GM18861 (cell line): Measurements from ENCODE around the gene LZTFL1.
A peak's percentile ranks its signal among the peaks of the same experiment; 100 is the strongest.

Experiments
- ATAC-seq: cut with Tn5 transposase; IDR thresholded peaks from one replicate; pipeline ENCODE4 v1.9.1; 2021; ENCODE audit not compliant: unreplicated experiment

LZTFL1 gene, protein sequence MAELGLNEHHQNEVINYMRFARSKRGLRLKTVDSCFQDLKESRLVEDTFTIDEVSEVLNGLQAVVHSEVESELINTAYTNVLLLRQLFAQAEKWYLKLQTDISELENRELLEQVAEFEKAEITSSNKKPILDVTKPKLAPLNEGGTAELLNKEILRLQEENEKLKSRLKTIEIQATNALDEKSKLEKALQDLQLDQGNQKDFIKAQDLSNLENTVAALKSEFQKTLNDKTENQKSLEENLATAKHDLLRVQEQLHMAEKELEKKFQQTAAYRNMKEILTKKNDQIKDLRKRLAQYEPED

DNA sequence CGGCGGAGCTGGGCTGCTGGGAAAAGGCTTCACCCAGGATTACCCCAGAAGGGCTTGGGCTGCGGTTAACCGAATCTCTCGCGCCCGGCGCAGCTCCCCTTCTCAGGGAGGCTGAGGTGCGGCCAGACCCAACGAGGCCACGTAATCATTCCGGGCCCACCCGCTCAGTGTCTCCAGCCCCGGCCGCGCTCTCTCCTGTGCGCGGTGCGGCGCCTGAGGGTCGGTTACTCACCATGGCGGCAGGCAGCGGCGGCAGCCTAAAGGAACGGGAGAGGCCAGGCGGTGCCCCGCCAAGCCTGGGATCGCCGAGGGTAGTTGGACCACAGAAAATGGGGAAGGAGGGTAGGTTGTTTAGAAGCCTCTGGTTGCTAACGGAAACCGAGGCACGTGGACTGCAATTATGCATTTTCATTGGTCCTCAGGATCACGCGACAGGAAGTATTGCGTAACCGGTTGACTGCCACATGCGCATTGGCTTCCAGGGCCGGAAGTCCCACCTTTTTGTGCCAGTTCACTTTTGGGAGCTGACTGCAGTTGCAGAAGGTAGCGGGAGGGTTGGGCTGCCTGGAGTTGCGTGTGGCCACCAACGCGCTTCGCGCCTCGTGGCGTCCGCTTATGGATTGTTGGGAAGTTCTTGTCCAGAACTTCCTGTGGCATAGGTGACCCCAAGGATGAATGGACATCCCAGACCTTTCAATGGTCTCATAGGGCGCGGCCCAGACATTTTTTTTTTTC, at the start of gene LZTFL1:
Gene LZTFL1 (minus strand): TSS at position 363 of the 735 bp plus-strand sequence. CDS start 128 bp downstream, at position 235.
- peak; percentile 67 for ATAC-seq

DNA sequence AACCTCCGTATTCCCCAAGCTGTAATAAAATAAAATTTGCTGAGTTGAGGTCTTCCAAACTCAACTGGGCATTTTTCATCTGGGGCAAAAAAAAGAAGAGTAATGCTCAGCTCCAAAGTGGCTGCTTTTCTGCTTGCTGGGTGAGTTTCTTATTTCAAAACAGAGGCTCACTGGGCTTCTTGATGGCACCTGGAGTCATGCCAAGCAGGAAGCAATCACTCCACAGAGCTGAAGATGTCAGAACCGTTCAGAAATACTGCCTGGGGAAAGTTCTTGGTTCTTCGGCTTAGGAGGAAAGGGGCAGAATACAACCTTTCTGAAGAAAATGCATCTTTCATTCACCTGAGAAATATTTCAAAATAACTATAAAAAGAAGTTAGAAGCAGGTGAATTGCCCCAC, 48.5 kb upstream of the LZTFL1 start:
- ATAC-seq, result no peak

DNA sequence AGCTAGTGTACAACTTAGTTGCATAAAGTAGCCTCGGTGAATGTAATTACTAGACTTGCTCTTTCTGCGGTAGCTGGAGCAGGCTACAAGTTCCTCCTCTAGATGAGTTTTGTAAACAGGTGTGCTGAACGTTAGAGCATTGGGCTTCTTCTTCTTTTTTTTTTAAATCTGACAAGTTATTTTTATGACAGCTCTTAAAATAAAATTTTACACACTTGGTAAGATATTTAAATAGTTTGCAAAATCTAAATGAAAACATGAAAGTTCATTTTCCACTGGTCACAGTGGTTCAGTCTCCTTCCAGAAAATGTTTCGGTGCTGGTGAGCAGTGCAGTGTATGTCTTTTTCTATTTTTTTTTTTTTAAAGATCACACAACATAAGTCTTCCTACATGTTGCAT, 47.4 kb upstream of the LZTFL1 start:
- no peak for ATAC-seq

DNA sequence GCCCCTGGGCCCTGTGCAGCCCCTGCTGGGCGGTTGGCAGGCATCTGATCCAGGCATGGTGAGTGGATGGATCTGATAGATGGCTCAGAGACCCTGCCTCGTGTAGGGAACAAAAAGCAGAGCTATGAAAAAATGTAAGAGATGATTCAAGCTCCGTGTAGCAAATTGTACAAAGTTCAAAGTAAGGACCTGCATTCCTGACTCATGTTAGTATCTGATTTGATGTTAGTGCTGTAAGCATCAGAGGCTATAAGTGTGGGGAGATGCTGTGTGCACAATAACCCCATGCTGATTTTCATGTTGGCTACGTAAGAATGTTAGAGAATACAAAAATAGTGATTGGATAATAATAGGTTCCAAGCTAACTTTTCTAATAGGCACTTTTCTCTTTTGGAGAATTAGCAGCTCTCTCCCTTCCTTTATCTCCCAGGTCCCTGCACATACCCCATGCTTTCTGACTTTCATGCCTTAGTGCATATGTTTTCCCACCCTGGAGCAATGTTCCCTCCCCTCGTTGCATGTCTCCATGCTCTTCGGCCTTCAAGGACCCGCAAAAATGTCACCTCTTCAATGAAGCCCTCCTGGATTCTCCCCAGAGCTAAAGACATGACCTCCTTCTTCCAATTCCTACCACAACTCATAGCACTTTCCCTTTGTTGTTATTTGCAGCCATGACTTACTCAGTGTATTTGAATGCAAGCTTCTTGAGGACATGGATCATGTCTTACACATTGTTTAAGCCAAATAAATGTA, 46.0 kb upstream of the LZTFL1 start:
- no peak for ATAC-seq

DNA sequence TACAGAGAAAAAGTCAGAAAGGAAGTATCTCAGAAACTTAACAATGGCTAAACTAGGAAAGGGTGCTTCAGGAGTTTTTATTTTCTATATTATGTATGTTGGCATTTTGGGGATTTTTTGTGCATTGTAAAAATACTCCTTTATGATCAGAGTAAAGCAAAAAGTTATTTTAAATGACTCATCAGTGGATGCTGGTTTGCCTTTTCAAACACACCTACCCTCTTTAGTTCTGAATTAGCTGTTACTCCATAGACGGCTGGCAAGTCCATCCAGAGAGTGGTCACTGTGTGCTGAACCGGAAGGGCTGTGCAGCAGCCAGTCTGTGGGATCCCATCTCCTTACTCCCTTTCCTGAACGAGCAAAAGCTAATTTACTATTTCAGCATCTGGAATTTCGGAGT, 45.4 kb upstream of the LZTFL1 start:
- no peak for ATAC-seq

DNA sequence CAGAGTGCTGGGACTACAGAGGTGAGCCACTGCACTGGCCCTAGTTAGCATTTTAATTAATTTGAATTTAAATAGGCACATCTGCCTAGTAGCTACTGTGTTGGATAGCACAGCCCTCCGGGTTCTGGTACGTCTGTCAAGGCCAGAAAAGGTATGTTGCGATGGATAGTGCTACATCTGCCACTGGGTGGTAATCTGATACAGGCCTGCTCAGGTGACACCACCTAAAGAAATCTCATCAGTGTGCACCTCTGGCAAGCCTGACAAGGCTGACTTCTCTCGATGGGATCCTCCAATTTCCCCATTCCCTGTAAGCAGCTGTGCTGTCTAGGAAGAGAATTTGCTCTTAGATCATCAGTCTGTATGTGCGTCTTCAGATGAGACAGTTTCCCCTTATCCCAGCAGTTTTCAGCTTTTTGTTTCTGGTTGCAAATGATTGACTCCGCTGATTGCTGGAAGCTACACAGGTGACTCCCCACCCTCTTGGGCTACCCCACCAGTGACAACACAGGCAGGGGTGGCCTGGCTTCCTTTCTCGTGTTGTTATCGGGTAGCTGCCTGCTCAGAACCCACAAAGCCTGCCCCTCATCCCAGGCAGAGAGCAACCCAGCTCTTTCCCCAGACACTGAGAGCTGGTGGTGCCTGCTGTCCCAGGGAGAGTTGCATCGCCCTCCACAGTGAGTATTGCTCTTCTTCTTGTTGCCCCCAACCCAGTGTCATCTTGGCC, 44.2 kb upstream of the LZTFL1 start, which contains the start of gene CCR9:
Gene CCR9 (plus strand): TSS at position 565 of the 727 bp plus-strand sequence. CDS start 8,391 bp downstream, outside the sequence.
- ATAC-seq, result no peak

DNA sequence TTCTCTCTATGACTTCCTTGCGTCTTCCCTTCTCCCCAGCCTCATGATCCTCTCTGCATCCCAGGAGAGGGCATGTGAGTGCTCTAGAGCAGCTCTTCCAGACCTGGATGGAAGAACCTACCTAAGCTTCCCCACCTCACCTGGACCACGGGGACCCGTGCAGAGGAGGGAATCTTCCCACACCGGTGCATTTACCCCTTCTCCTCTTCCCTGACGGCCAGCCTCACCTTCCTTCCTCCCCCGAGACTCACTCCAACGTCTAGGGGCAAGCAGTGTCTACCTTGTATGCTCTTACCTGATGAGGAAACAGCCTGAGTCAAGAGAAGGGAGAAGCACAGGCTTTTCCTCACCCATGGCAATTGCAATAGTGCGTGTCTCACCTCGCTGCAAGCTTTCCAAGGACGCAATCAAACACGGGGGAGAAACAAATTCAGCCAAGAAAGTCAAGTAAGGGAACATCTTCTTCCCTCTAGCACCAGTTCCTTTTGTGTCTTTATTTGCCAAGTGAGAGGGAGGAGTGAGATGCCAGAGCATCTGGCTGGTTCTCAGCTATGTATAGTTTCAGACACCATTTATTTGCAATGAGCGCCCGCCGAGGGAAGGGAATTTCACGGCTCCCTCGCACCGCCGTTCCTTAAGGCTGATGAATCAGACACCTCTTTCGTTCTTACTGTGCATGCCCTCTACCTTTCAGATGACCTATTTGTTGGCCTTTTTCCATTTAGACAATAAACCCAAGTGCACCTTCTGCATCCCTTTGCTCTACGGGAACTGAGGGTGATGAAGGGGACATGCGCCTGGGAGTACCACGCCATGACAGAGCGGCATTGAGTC, 42.7 kb upstream of the LZTFL1 start:
- ATAC-seq, result no peak

DNA sequence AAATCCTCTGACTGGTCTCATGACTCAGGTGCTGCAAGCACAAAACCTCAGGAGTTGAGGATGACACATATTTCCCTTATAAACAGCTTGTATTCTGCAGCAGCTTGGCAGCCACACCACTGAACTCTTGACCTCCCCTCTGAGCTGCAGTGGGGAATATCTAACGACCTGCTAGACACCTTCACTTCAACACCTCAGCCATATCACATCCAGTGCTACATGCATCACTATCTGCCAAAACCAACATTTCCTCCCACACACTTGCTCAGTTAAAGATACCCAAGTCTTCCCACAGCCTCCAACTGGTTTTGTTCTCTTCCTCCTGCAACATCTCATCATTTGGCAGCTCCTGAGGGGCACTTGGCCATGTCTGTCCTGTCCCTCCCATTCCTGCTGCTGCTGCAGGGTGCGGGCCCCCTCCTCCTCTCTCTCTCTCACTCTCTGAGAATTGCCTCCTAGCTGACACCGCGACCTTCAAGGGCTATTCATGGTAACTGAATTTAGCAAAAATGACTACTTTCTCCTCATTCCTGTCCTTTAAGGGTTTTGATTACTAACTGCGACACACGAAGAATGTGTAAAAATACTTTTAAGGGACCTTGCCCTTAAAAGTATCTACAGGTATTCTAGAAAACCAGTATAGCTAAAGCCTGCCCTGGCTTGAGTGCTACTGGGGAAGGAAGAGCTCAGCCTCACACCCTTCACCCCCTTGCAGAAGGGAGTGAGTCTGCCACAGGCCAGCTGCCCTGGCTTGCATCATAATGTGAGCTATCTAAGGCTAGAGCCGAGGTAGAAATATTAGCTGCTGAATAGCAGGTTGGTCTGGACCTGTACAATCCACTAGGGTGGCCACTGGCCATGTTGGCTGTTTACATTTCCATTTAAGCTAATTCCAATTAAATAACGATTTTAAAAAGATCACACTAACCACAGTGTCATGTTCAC, 39.4 kb upstream of the LZTFL1 start:
- ATAC-seq, result no peak

DNA sequence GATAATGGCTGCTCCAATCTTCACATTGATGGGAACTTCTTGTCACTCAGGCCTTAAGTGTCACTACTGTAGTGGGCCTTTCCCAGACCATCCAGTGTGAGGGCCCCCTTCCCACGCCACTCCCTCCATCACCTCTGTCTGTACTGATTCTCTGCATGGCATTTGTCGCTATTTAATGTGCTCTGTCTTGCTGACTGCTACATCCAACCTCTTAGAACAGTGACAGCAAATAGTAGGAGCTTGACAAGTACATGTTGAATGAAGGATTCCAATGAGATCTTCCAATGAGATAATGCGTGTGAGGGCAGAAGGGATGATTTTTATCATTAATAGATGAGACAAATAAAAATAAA, 38.8 kb upstream of the LZTFL1 start:
- ATAC-seq, result no peak

DNA sequence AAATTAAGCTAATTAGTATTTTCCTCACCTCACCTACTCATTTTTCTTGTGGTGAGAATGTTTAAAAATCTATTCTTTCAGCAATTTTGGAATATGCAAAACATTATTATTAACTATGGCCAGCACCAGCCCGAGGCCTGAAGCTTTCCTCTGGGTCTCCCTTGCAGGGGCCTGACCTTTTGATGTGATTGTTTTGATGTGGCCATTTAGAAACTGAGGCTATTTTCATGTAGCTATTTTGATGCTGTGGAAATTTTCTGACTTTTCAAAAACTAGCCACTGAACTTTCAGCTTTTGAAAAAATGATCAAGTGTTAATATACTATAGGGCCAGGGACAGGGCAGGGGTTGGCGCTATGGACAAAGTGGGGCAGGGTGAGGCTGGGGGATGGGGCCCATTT, 36.2 kb upstream of the LZTFL1 start:
- ATAC-seq, result no peak

DNA sequence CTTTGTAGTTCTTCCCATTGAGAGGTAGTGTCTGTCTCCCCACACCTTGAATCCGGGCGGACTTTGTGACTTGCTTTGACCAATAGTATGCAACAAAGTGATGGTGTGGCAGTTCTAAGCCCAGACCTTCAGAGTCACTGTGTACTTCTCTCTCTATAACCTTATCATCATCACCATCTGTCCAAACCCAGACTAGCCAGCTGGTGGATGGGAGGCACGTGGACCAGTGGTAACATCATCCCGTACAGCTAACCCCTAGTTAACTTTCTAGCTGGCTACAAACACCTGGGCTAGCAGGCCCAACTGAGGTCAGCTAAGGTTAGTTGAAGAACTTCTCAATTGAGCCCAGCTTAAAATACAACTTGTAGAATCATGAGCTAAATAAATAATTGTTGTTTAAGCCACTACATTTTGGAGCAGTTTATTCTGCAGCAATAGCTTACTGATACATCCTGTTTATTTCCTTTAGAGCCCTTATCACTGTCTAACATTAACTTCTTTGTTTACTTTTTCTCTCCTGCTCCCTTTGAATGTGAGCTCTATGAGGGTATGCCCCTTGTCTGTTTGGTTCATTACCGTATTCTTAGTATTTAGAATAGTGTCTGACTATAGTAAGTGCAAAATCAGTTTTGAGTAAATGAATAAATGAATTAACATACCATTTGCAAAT, 32.9 kb upstream of the LZTFL1 start:
- no peak for ATAC-seq

DNA sequence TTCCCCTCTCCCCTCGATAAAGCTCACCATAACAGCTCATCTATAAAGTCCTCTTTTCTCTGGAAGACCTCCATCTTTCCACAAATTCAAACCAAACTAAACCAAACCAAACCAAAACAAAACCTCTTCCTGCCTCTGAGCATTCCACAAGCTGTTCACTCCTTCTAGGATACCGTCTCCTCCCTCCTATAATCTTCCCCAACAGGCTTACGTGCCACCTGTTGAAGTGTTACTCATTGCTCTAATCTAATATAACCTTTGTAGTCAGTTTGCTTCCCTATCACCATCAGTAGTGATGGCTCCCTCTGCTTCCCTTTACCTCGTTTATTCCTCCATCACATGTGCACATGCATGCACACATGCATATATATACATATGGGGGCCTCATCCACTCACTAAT, 31.7 kb upstream of the LZTFL1 start:
- ATAC-seq, result no peak

DNA sequence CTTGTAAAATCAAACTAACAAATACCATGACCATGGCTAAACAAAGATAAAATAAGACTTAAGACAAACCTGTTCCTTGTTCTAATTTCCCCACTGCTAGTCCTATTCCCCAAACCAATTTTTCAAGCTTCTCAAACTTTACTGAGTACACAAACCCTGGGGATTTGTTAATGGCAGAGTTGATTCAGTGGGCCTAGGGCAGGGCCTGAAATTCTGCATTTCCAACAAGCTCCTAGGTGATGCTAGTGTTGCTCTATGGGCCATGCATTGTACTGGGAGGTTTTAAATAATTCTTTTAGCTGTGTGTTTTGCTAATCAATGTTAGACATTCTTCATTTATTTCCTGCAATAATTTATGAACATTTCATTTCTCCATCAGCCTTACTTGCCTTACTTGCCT, 31.1 kb upstream of the LZTFL1 start:
- no peak for ATAC-seq

DNA sequence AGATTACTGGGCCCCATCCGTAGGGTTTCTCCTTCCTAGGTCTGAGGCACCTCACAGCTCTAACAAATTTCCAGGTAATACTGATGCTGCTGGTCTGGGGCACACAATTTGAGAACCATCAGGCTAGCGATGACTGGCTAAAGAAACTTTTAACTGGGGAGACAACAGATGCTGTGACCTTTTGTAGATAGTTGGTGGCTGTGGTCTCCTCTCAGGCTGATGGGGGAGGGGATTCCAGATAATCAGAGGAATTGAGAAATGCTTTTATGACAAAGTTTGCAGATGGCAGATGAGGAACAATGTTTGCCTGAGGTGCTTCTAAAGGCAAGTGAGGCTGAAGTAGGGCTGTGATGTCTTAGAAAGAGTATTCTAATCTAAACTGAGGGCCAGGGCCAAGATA, 30.6 kb upstream of the LZTFL1 start:
- ATAC-seq, result no peak

DNA sequence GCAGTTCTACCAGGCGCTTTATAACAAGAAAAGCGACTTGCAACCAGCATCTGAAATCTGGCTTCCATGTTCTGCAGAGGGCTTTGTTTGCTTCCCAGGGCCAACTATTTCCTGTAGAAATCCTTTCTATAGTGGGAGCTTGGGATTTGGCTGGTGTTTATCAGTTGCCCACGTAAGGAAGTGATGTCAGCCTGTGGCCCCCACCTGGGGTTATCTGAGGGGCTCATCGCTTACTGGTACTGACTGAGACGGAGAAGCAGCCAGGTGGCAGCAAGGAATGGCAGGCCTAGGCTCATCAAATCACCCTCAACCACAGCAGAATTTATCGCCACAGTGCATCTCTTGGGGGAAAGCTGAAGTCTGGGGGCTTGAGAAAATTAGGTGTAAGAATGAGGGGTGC, 29.9 kb upstream of the LZTFL1 start:
- ATAC-seq, result no peak

DNA sequence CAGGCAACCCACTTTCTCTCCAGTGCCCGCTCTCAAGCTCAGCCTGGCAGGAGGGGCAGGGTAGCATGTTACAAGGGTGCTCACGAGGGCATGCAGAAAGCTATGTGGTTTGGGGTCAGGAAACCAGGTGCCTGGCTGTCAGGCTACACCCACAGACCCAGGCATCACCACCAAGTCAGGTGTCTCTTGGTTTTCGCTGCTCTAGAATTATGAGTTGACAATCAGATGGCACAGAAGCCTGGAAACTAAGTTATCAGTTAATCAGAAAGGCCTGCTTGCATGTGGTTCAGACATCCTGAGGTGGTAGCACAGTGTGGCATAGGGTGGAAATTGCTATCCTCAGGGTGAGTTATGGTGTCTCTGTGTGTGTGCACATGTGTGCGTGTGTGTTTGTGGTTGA, 28.2 kb upstream of the LZTFL1 start:
- no peak for ATAC-seq

DNA sequence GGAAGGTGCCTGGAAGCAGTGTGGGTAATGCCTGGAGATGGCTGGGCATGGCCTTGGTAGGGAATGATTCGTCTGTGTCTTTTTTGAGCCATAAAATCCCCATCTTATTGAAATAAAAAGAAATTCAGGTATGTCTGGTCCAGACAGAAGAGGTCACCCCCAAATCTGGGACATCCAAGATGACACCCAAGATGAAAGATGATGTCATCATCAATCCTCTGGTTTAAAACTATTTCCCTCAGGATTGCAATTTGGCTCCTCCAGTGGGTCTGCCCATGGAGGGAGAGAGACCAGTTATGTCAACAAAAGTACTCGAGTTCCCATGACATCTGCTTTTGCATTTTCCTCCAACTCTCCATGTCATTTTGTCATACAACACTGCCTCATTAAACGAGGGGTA, 27.7 kb upstream of the LZTFL1 start:
- ATAC-seq, result no peak

DNA sequence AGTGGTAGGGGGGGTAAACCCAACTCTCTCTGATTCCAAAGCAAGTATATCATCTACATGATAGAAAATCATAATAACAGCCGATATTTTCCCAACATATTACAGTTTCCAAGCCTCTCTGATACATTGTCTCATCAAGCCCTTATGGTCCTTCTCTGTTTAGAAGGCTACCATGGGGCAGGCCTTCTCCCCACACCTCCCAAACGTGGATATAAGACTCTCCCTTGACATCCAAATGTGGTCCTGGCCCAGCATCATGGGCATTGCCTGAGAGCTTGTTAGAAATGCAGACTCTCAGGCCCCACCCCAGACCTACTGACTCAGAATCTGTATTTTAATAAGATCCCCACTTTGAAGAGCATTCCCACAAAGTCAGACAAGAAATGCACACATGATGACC, 26.7 kb upstream of the LZTFL1 start:
- no peak for ATAC-seq

DNA sequence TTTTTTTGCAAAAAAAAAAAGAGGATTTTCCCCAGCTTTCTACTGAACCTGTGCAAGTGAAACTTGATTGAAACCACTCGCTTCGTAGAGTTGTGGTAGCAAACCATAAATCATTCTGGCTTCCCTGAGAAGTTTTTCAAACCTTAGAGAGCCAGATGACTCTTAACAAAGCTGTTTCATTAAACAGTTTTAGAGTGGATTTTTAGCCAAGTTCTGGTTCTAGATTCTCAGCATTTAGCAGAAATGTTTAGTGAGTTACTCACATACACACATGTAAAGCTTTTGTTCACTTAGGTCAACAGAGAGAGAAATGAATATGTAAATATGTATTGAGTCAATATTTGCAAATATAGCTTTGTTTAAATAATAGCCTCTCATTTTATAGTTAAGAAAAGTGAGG, 26.3 kb upstream of the LZTFL1 start:
- ATAC-seq, result no peak
